GM18873 (cell line): ENCODE measurements around the gene PPP1R7.

Experiments
- ATAC-seq: cut with Tn5 transposase; IDR thresholded peaks from one replicate; pipeline ENCODE4 v1.9.1; 2021; ENCODE audit warnings: mild to moderate bottlenecking, moderate library complexity, moderate number of reproducible peaks; ENCODE audit not compliant: unreplicated experiment, low FRiP score

Gene PPP1R7

DNA sequence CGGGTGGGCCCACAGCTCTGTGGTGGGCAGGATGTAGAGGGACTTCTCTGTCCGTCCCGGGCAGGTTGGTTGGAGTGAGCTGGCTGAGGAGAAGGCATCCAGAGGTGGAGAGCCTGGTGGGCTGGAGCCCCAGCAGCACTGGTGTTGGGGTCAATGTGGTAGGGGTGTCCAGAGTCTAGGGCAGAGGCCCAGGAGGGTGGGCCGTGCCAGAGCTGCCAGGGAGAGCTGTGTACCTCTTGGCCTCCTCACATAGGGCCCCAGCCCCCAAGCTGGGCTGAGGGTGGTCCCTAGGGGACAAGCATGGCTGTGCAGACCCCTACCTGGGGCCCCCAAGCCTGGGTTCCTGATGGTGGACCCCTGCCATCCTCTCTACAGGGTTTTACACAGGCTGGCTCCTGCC is 54.2 kb downstream of the PPP1R7 start:
- no peak for ATAC-seq

DNA sequence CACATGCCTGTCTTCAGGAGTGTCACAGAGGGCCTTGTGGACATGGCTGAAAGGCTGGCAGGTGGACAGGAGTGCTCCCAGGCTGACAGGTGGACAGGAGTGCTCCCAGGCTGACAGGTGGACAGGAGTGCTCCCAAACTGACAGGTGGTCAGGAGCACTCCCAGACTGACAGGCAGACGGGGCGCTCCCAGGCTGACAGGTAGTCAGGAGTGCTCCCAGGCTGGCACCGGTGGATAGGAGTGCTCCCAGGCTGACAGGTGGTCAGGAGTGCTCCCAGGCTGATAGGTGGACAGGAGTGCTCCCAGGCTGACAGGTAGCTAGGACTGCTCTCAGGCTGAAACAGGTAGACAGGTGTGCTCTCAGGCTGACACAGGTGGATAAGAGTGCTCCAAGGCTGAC is 54.8 kb downstream of the PPP1R7 start:
- no peak for ATAC-seq

DNA sequence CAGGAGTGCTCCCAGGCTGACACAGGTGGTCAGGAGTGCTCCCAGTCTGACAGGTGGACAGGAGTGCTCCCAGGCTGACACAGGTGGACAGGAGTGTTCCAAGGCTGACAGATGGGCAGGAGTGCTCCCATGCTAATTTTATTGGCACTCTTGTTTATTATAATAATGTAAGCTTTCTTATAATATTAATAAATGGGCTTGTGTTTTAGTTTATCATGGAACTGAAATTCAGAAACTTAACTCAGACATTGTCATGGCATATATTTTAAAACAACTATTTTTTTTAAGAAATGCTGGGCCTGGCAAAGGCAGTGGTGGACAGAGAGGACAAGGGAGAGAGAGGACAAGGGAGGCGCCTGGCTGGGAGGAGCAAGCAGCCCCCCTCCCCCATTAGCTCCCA is 56.9 kb downstream of the PPP1R7 start:
- ATAC-seq, result no peak

DNA sequence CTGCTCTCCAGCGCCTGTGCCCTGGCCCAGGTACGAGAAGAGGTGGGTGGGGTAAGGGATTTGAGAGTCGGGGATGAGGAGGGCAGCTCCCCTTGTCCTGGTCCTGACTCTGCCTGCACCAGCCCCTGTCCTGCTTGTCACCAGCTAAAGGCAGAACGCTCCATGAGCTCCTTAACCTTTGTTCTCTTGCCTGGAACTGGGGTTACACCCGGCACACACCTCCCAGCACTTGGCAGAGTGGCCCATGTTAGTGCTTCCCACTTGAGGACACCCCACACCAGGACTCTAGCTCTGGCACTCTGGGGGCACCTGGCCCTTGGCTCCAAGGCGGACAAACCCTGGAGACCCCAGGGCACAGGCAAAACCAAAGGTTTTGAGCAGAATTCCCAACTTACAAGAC is 57.4 kb downstream of the PPP1R7 start:
- no peak for ATAC-seq

DNA sequence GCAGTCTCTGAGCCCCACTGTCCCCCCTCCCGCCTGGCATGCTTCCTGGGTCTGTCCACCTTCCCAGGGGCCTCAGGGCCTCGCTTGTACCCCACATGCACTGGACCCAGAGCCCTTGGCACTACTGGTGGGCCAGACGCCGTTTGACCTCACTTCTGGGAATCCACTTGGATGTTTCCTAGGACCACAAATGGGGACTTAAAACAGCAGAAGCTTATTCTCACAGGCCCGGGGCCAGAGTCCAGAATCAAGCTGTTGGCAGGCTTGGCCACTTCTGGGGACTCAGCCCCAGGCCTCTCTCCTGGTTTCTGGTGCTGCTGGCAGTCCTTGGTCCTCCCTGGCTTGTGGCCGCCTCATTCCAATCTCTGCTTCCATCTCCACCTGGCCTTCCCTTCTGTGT is 57.8 kb downstream of the PPP1R7 start:
- ATAC-seq, result no peak

DNA sequence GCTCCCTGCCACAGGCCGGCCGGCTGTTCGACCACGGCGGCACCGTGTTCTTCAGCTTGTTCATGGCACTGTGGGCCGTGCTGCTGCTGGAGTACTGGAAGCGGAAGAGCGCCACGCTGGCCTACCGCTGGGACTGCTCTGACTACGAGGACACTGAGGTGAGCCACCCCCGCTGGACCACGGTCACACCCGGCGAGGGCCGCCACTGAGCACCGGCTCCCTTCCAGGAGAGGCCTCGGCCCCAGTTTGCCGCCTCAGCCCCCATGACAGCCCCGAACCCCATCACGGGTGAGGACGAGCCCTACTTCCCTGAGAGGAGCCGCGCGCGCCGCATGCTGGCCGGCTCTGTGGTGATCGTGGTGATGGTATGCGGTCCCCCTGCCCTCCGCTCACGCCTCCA is 59.0 kb downstream of the PPP1R7 start:
- ATAC-seq, result no peak

DNA sequence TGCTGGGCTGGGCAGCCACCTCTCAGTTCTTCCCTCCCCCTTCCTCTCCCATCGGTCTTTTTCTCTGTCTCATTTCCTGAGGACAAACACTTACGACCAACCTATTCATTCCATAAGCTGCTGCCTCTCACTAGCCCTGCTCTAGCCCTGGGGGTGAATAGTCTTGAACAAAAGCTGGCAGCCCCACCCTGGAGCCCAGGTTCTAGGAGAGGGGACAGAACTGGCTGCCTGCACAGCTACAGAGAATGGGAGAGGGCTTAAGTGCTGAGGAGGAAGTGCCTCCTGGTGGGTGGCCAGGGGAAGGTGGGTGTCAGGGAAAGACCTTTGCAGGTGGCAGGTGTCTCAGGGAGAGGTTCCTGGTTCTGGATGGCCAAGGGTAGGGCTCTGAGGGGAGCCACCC is 61.0 kb downstream of the PPP1R7 start:
- ATAC-seq, result no peak

DNA sequence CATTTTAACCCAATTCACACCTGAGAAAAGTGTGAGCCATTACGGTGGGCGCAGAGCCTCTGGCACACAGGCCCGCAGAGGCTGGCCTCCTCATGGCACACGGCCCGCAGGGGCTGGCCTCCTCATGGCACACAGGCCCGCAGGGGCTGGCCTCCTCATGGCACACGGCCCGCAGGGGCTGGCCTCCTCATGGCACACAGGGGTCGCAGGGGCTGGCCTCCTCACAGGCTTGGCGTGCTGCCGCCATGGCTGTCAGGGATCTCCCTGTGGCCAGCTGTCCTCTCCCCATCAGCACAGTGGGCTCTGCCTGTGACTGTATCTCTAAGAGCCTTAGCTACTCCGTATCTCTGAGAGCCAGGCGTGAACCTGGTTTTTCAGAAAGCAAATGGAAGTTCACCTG is 62.8 kb downstream of the PPP1R7 start:
- ATAC-seq, result no peak

DNA sequence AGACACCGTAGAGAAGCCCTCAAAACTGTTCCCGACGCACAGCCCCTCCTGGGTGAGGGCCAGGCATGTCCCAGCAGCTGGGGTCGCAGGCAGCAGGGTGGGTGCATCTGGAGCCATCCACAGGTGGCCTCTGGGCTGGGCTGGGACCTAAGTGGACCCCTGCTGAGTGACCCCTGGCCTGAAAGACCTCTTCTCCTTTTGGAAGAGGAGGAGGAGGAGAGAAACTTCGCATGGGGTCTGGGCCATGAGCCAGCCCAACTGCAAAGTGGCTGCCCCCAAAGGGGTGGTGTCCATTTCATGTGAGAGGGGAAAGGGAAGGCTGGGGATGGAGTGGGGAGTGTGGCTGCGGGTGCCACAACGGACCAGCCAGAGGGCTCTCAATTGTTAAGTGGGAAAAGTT is 63.3 kb downstream of the PPP1R7 start:
- ATAC-seq, result no peak

DNA sequence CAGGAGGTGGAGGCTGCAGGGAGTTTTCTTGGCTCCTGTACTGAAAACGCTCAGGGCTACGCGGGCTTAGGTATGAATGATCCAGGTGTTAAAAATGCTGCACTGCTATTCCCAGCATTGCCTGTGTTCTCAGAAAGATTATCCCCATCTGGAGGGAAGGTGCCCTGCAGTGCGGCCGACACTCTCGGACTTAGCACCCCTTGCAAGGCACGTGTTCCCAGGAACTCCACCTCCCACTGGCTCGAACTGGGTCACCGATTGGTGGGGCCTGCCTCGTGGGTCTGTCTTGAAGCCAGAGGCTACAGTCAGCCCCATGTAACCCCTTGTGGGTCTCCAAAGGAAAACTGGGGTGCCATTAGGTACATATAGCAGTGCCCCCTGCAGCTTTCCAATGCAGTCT is 63.9 kb downstream of the PPP1R7 start:
- ATAC-seq, result no peak

DNA sequence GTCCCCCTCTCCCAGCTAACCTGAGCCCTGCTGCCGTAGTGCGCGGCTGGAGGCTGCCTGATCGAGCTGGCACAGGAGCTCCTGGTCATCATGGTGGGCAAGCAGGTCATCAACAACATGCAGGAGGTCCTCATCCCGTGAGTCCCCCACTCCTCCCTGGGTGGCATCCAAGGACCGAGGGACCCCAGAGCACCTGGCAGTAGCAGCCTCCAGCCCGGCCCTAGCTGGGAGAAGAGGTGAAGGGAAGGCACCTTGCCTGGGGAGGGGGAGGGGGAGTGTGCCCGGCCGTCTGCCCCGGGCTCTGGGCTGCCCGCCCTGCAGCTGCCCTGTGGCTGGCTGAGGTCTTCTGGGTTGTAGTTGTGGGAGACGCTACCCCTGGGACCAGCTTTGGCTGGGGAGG is 64.5 kb downstream of the PPP1R7 start:
- no peak for ATAC-seq

DNA sequence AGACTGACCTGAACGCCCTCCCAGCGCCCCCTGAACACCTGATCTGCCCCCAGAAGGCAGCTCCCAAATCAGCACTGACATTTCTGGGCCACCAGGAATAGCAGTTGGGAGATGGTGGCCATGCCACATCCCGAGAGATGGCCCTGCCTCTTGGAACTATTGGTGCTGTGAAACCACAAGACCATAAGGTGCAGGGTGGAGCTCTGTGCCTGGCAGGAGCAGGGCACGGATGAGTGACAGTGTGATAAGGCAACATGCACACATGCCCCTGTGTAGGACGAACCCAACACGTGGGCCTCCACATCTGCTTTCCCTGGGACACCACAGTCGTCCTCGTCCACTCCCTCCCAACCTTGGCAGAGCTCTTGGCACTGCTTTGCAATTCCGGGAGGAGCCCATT is 65.2 kb downstream of the PPP1R7 start:
- no peak for ATAC-seq

DNA sequence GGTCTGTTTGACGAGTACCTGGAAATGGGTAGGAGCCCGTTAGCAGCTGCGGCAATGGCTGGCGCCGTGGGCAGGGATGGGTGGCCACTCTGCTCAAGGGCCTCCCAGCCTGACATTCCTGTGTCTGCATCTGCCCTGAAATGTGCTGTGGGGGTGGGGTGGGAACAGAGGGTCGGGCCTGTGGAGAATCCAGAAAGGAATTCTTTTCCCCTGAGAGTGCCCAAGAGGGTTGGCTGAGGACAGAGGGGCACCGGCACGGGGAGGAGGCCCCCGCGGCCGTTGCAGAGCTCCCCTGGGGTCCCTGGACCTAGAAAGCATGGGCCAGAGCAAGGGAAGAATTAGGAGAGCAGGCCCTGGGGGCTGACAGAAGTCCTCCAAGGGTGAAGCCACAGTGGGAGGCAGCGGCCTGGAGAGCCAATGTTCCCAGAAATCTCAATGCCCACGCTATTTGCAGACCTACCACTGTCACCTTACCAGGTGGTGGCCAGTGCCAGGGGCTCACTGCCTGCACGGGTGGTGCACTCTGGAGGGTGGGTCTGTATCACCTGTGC is 66.0 kb downstream of the PPP1R7 start:
- ATAC-seq, result no peak

DNA sequence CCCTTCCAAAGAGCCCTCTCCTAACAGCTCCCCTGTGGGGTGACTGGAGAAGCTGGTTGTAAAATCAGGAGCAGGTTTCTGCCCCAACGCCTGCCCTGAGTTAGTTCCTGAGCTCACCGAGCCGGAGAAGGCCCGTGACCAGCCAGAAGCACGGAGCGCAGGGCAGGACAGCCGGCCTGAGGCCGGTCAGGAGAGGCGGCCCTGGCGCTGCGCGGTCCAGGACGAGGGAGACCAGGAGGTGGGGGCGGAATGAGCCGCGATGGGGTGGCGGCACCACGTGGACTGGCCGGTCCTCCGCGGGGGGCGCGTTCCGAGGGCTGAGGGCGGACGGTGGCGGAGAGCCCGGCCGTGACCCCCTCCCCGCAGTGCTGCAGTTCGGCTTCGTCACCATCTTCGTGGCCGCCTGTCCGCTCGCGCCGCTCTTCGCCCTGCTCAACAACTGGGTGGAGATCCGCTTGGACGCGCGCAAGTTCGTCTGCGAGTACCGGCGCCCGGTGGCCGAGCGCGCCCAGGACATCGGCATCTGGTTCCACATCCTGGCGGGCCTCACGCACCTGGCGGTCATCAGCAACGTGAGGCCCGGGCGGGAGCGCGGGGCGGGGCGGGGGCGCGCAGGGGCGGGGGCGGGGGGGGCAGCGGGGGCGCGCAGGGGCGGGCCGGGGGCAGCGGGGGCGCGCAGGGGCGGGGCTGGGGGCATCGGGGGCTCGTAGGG is 67.2 kb downstream of the PPP1R7 start:
- no peak for ATAC-seq

DNA sequence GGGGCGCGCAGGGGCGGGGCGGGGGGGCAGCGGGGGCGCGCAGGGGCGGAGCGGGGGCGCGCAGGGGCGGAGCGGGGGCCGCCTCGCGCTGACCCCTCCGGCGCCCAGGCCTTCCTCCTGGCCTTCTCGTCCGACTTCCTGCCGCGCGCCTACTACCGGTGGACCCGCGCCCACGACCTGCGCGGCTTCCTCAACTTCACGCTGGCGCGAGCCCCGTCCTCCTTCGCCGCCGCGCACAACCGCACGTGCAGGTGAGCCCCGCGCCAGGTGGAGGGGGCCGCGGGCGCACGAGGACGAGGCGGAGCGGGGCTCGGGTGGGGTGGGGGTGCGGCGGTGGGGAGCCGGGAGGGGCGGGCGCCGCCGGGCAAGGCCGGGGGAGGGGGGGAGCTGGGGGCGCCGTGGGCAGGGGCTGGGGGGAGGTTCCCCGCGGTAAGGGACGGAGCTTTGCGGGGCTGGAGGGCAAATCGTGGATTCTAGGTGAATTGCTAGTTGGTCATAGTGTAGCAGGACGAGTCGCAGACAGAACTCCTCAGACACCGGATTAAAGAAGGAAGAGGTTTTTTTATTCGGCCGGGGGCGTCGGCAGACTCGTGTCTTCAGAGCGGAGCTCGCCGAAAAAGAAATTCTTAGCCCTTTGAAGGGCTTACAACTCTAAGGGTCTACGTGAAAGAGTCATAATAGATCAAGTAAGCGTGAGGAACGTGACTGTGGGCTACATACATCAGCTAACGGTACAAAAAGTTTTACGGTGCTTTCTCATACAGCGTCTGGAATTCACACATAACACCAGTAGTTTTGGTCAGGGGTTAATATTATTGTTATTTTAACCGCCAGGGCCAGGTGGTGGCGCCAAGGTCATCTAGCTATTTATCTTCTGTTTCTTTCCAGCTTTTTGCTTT is 68.1 kb downstream of the PPP1R7 start:
- no peak for ATAC-seq

DNA sequence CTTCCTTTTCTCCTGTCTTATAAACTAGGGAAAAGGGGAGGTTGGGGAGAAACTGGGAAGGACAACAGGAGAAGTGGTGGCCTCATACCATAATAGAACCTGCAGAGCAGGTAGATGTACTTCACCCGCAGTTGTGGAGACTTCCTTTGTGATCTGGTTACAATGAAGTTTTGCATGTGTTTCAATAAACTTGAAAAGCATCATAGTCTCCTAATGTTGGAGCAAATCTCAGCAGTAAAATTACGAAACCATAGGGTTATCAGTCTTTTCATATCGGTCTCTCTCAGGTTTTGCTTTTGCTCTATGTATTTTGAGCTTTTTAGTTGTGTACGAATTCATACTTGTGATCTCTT is 68.7 kb downstream of the PPP1R7 start:
- no peak for ATAC-seq

DNA sequence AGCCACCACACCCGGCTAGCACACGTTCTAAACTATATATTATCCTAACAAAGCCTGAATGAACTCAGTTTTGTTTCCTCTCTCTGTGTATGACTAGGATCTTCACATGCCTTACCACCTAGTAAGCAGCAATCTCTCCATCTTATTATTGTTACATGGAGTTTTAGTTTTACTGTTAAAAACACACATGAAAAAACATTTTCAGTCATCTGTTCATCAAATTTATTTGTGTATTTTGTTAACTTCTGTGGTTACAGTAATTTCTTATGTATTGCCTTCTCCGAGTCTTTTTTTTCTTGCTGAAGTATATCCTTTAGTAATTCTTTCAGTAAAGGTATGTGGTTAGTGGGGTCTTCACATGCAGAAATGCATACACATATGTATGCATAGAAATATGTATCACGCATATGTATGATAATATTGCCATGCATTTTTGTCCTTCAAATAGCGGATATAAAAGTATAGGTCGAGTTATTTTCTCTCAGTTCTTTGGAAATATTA is 69.6 kb downstream of the PPP1R7 start:
- ATAC-seq, result no peak

DNA sequence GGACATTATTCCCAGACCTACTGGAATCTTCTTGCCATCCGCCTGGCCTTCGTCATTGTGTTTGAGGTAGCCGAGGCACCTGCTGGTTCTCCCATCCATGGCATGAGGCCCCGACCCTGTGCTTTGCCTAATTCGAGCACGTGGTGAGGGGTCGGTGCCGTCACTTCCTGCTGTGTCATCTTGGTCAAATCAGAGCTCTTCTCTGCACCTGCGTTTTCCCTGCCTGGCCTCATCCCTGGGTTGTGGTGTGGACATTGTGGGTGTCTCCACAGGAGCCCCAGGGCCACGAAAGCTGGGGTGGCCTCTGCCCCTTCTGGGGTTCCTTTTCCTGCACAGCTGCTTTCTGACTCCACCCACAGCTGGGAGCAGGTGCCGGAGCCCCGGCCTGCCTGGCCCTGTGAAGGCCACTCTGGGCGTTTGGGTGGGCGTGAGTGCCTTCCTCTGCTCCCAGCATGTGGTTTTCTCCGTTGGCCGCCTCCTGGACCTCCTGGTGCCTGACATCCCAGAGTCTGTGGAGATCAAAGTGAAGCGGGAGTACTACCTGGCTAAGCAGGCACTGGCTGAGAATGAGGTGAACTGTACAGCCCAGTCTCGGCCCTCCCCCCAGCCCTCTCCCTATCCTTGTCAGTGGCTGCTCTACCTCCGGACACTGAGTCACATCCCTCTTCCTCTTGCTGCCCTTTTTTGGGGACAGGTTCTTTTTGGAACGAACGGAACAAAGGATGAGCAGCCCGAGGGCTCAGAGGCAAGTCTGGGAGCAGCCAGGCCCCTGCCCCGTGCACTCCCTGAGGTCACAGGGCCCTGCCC is 73.1 kb downstream of the PPP1R7 start:
- no peak for ATAC-seq

DNA sequence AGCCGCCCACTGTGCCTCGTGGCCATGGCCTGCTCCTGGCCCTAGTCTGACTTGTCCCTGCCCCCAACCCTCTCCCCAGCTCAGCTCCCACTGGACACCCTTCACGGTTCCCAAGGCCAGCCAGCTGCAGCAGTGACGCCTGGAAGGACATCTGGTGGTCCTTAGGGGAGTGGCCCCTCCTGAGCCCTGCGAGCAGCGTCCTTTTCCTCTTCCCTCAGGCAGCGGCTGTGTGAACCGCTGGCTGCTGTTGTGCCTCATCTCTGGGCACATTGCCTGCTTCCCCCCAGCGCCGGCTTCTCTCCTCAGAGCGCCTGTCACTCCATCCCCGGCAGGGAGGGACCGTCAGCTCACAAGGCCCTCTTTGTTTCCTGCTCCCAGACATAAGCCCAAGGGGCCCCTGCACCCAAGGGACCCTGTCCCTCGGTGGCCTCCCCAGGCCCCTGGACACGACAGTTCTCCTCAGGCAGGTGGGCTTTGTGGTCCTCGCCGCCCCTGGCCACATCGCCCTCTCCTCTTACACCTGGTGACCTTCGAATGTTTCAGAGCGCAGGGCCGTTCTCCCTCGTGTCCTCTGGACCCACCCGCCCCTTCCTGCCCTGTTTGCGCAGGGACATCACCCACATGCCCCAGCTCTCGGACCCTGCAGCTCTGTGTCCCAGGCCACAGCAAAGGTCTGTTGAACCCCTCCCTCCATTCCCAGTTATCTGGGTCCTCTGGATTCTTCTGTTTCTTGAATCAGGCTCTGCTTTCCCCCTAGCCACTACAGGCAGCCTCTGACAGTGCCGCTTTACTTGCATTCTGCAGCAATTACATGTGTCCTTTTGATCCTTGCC is 74.0 kb downstream of the PPP1R7 start:
- ATAC-seq, result no peak

DNA sequence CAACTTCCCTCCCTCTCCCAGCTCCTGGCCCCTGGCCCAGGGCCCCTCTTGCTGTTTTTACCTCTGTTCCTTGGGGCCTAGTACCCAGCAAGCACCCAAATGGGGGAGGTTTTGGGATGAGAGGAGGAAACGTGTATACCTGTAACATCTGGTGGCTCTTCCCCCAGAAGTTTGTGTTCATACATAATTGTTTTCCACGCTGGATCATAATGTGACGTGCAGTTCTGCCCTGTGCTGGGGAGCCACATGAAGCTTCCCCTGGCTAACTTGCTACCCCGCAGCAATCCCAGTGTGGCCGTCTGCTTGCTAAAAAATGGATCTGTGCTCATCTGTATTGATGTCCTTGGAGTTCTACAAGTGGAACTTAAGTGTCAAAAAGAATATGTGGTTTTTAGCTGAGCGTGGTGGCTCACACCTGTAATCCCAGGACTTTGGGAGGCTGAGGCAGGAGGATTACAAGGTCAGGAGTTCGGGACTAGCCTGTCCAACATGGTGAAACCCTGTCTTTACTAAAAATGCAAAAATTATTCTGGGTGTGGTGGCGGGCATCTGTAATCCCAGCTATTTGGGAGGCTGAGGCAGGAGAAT is 74.7 kb downstream of the PPP1R7 start:
- no peak for ATAC-seq
